ENCODE data around the gene TWIST2.

DNA sequence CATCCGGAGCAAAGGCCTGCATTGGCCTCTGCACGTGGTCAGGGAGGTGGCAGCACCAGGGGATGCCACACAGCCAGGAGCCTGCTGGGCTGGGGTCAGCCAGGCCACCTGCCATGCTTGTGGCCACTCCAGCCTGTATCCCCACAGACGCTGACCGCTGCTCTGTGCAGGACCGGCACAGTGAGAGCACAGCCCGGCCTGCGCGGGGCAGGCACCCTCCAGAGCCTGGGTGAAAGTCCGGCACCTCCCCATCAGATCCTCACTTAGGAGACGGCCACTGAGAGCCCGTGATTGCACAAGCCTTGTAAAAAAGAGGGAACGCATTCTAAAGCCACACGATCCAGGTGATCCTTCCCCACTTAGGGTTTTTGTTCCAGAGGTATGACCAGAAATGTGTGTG is 42.2 kb downstream of the TWIST2 start:
- TF ChIP-seq GABPA (IDR thresholded peaks at IDR 0.05; ENCODE audit: low read depth) (no peak), POLR2AphosphoS5 (IDR thresholded peaks at IDR 0.05; ENCODE audit: low read depth) (no peak)
- TF ChIP-seq, protein P1, sequence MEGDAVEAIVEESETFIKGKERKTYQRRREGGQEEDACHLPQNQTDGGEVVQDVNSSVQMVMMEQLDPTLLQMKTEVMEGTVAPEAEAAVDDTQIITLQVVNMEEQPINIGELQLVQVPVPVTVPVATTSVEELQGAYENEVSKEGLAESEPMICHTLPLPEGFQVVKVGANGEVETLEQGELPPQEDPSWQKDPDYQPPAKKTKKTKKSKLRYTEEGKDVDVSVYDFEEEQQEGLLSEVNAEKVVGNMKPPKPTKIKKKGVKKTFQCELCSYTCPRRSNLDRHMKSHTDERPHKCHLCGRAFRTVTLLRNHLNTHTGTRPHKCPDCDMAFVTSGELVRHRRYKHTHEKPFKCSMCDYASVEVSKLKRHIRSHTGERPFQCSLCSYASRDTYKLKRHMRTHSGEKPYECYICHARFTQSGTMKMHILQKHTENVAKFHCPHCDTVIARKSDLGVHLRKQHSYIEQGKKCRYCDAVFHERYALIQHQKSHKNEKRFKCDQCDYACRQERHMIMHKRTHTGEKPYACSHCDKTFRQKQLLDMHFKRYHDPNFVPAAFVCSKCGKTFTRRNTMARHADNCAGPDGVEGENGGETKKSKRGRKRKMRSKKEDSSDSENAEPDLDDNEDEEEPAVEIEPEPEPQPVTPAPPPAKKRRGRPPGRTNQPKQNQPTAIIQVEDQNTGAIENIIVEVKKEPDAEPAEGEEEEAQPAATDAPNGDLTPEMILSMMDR (IDR thresholded peaks at IDR 0.05; ENCODE audit: insufficient read depth, low read length) = no peak
- TF ChIP-seq, protein P2, sequence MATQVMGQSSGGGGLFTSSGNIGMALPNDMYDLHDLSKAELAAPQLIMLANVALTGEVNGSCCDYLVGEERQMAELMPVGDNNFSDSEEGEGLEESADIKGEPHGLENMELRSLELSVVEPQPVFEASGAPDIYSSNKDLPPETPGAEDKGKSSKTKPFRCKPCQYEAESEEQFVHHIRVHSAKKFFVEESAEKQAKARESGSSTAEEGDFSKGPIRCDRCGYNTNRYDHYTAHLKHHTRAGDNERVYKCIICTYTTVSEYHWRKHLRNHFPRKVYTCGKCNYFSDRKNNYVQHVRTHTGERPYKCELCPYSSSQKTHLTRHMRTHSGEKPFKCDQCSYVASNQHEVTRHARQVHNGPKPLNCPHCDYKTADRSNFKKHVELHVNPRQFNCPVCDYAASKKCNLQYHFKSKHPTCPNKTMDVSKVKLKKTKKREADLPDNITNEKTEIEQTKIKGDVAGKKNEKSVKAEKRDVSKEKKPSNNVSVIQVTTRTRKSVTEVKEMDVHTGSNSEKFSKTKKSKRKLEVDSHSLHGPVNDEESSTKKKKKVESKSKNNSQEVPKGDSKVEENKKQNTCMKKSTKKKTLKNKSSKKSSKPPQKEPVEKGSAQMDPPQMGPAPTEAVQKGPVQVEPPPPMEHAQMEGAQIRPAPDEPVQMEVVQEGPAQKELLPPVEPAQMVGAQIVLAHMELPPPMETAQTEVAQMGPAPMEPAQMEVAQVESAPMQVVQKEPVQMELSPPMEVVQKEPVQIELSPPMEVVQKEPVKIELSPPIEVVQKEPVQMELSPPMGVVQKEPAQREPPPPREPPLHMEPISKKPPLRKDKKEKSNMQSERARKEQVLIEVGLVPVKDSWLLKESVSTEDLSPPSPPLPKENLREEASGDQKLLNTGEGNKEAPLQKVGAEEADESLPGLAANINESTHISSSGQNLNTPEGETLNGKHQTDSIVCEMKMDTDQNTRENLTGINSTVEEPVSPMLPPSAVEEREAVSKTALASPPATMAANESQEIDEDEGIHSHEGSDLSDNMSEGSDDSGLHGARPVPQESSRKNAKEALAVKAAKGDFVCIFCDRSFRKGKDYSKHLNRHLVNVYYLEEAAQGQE (IDR thresholded peaks at IDR 0.05; ENCODE audit: insufficient replicate concordance, low read depth) = no peak

Data from HL-60 (cell line).